ENCODE measurements around the gene CPVL.

DNA sequence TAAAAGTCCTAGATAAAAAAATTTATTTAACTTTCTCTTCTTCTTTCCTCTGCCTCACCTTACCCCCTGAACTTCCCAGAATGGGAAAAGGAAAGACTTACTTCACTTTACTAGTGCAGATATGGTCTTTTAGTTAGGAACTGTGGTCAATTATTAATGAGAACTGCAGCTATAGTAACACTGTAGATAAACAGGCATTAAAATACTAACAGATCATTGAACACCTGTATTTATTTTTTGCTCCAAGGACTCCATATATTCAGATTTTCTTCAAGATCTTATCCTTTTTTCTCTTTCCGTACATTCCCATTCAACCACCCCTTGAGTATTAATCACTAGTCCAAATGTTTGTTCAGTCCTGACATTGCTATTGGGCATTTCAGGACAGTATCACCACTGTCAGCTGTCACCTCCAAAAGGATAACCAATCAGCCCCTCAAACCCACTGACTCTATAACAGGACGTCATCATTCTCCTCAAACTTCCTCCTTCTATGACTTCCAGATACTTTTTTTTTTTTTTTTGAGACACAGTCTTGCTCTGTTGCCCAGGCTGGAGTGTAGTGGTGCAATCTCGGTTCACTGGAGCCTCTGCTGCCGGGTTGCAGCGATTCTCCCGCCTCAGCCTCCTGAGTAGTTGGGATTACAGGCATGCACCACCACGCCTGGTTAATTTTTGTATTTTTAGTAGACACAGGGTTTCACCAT is 4.2 kb downstream of the CPVL start:
- TF ChIP-seq, protein P1, sequence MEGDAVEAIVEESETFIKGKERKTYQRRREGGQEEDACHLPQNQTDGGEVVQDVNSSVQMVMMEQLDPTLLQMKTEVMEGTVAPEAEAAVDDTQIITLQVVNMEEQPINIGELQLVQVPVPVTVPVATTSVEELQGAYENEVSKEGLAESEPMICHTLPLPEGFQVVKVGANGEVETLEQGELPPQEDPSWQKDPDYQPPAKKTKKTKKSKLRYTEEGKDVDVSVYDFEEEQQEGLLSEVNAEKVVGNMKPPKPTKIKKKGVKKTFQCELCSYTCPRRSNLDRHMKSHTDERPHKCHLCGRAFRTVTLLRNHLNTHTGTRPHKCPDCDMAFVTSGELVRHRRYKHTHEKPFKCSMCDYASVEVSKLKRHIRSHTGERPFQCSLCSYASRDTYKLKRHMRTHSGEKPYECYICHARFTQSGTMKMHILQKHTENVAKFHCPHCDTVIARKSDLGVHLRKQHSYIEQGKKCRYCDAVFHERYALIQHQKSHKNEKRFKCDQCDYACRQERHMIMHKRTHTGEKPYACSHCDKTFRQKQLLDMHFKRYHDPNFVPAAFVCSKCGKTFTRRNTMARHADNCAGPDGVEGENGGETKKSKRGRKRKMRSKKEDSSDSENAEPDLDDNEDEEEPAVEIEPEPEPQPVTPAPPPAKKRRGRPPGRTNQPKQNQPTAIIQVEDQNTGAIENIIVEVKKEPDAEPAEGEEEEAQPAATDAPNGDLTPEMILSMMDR (IDR thresholded peaks at IDR 0.05), result no peak
- no peak for TF ChIP-seq EZH2 (IDR thresholded peaks at IDR 0.05)

Data from neural progenitor cell (in vitro differentiated cells).